ENCODE data around the gene ATF4. TPM values are rescaled to one million over a fixed set of nuclear protein-coding genes. Genes with fewer than 3 reads are reported as not detected.
A peak's percentile ranks its signal among the peaks of the same experiment; 100 is the strongest.

ATF4 gene
- polyA plus RNA-seq, 5 donors: 321 to 366 (median 329) TPM

GRCh38 chr22:39527481-39527961, 7.2 kb downstream of the ATF4 start:
- no peak for DNase-seq

- no peak for DNase-seq
Observed at GRCh38 chr22:39528080-39528661, 7.8 kb downstream of the ATF4 start.

GRCh38 chr22:39528681-39529486, 8.5 kb downstream of the ATF4 start:
- peak; percentile 79 to 86 for DNase-seq

GRCh38 chr22:39529487-39529851, 9.1 kb downstream of the ATF4 start:
- no peak for DNase-seq

GRCh38 chr22:39530116-39530515, 9.8 kb downstream of the ATF4 start:
- DNase-seq: no peak

GRCh38 chr22:39530692-39531331, 10.4 kb downstream of the ATF4 start:
- no peak for DNase-seq

- DNase-seq: peak; percentile 100
Observed at GRCh38 chr22:39532215-39533073, 12.1 kb downstream of the ATF4 start, which contains the start of gene RPS19BP1. TSS of gene RPS19BP1 (minus strand) at chr22:39532748. CDS start at chr22:39532738, 10 bp downstream.

GRCh38 chr22:39534092-39534506, 13.7 kb downstream of the ATF4 start:
- DNase-seq: no peak

GRCh38 chr22:39534591-39535356, 14.4 kb downstream of the ATF4 start:
- DNase-seq: peak; percentile 77 to 78

GRCh38 chr22:39535357-39535725, 15.0 kb downstream of the ATF4 start:
- no peak for DNase-seq

GRCh38 chr22:39535831-39536449, 15.6 kb downstream of the ATF4 start:
- no peak for DNase-seq

- DNase-seq: no peak
Observed at GRCh38 chr22:39536711-39537110, 16.3 kb downstream of the ATF4 start.

- no peak for DNase-seq
Observed at GRCh38 chr22:39537975-39538374, 17.6 kb downstream of the ATF4 start.

GRCh38 chr22:39543095-39543494, 22.7 kb downstream of the ATF4 start:
- no peak for DNase-seq

- peak in 1 of 2 donors; percentile 58 for DNase-seq
Observed at GRCh38 chr22:39545386-39546365, 25.3 kb downstream of the ATF4 start.

- no peak for DNase-seq
Observed at GRCh38 chr22:39546889-39547586, 26.7 kb downstream of the ATF4 start.

GRCh38 chr22:39547587-39547947, 27.2 kb downstream of the ATF4 start:
- DNase-seq: no peak

GRCh38 chr22:39553429-39553828, 33.1 kb downstream of the ATF4 start:
- DNase-seq: no peak

- DNase-seq: no peak
Observed at GRCh38 chr22:39554151-39554550, 33.8 kb downstream of the ATF4 start.
